GM12878 (cell line): ENCODE results near the gene TAAR9. TPM values are rescaled to one million over a fixed set of nuclear protein-coding genes. Genes with fewer than 3 reads are reported as not detected.

Source experiments
- ASH2L ChIP-seq: fragments of 300-600, 200-600 bp; sonication (generic); IDR thresholded peaks from 2 replicates; pipeline ENCODE4 v1.6.1; 2017; ENCODE audit warnings: low read depth, mild to moderate bottlenecking, borderline replicate concordance
- BACH1 ChIP-seq: fragments of 450-650 bp; IDR thresholded peaks from 2 replicates; pipeline ENCODE4 v1.6.1; 2017; ENCODE audit warnings: mild to moderate bottlenecking, borderline replicate concordance
- BHLHE40 ChIP-seq, 2 experiments: fragments of 450-650 bp in 1 of 2; IDR thresholded peaks; 2 replicates each; pipeline ENCODE4 v1.6.1; 2011 to 2017; ENCODE audit warnings: low read depth in 2 of 2, borderline replicate concordance in 1 of 2, improper control_type of control experiment in 1 of 2, low read length in 1 of 2, mild to moderate bottlenecking in 1 of 2
- CBFB ChIP-seq: IDR thresholded peaks from 2 replicates; pipeline ENCODE4 v1.6.1; 2016; ENCODE audit warnings: antibody characterized with exemption, low read depth
- CEBPB ChIP-seq, 2 experiments: fragments of 150-350 bp in 1 of 2; IDR thresholded peaks; 2 replicates each; pipeline ENCODE4 v1.6.1; 2012 to 2014; ENCODE audit warnings: low read depth in 2 of 2, low read length in 2 of 2, borderline replicate concordance in 1 of 2, inconsistent platforms in 1 of 2
- DPF2 ChIP-seq: fragments of 450-650 bp; IDR thresholded peaks from 2 replicates; pipeline ENCODE4 v1.6.1; 2017; ENCODE audit warnings: mild to moderate bottlenecking
- FOS ChIP-seq: IDR thresholded peaks from 3 replicates; pipeline ENCODE4 v1.6.1; 2011; ENCODE audit warnings: borderline replicate concordance; ENCODE audit not compliant: insufficient read length; ENCODE audit errors: extremely low read depth
- IKZF2 ChIP-seq, 2 experiments: fragments of 450-650 bp; IDR thresholded peaks; 2 replicates each; pipeline ENCODE4 v1.6.1; 2017; ENCODE audit warnings: mild to moderate bottlenecking in 2 of 2, moderate library complexity in 2 of 2
- LARP7 ChIP-seq: fragments of 450-650 bp; IDR thresholded peaks from 2 replicates; pipeline ENCODE4 v1.6.1; 2017; ENCODE audit warnings: mild to moderate bottlenecking
- NBN ChIP-seq: fragments of 450-650 bp; IDR thresholded peaks from 2 replicates; pipeline ENCODE4 v1.6.1; 2016
- NR2F1 ChIP-seq: fragments of 450-650 bp; conservative IDR thresholded peaks from 2 replicates; pipeline ENCODE4 v1.6.1; 2017; ENCODE audit warnings: mild to moderate bottlenecking
- POLR2AphosphoS5 ChIP-seq: IDR thresholded peaks from 2 replicates; pipeline ENCODE4 v1.6.1; 2011; ENCODE audit warnings: mild to moderate bottlenecking, low read length, inconsistent platforms
- STAT3 ChIP-seq: IDR thresholded peaks from 2 replicates; pipeline ENCODE4 v1.6.1; 2011; ENCODE audit warnings: low read depth, low read length, improper control_type of control experiment
- TCF12 ChIP-seq: IDR thresholded peaks from 2 replicates; pipeline ENCODE4 v1.6.1; 2011; ENCODE audit warnings: low read depth, mild to moderate bottlenecking, low read length
- TCF7 ChIP-seq: IDR thresholded peaks from 2 replicates; pipeline ENCODE4 v1.6.1; 2014; ENCODE audit warnings: antibody characterized with exemption, borderline replicate concordance
- YY1 ChIP-seq: IDR thresholded peaks from 2 replicates; pipeline ENCODE4 v1.6.1; 2011; ENCODE audit warnings: low read depth, mild to moderate bottlenecking, low read length
- ZNF24 ChIP-seq: fragments of 450-650 bp; IDR thresholded peaks from 2 replicates; pipeline ENCODE4 v1.6.1; 2017; ENCODE audit warnings: antibody characterized with exemption, mild to moderate bottlenecking
- polyA plus RNA-seq, 11 experiments: library from polyadenylated mRNA; depleted of rRNA in 4 of 11; unstranded in 6 of 11; stranded (reverse) in 5 of 11; fragments of >200 nt; fragmentation: Nextera tagmentation in 4 of 11; fragmentation: Illumina TruSeq in 1 of 11; extraction: Ambion mirVana in 4 of 11; extraction: Trizol in 1 of 11; gene quantifications; 1 replicate in 1 of 11; 2 replicates in 10 of 11; pipeline versions ENCODE4 v1.2.1 to v1.2.3, GENCODE V29; 2011 to 2016; ENCODE audit warnings: inconsistent platforms in 2 of 11, missing spikeins in 2 of 11, low read depth in 1 of 11
- total RNA-seq, 4 experiments: library from RNA; depleted of rRNA in 3 of 4; stranded (reverse); fragments of >200 nt in 3 of 4; fragmentation: Illumina TruSeq in 1 of 4; extraction: Trizol in 1 of 4; gene quantifications; 2 replicates each; pipeline versions ENCODE4 v1.2.1 to v1.2.3, GENCODE V29; 2013 to 2021
- TF ChIP-seq, protein P1 (sequence below): IDR thresholded peaks from 2 replicates; pipeline ENCODE4 v1.6.1; 2011; ENCODE audit warnings: low read depth, low read length, improper control_type of control experiment, borderline replicate concordance
- TF ChIP-seq, protein P2 (sequence below): fragments of 450-650 bp; IDR thresholded peaks from 2 replicates; pipeline ENCODE4 v1.6.1; 2017; ENCODE audit warnings: mild to moderate bottlenecking
- TF ChIP-seq, protein P3 (sequence below): IDR thresholded peaks from 2 replicates; pipeline ENCODE4 v1.6.1; 2011; ENCODE audit warnings: mild to moderate bottlenecking, low read depth, low read length, moderate library complexity; ENCODE audit not compliant: insufficient replicate concordance
- TF ChIP-seq, protein P4 (sequence below): fragments of 450-650 bp; IDR thresholded peaks from 2 replicates; pipeline ENCODE4 v1.6.1; 2018; ENCODE audit warnings: mild to moderate bottlenecking, low read depth, moderate library complexity; ENCODE audit not compliant: partially characterized antibody

The TAAR9 gene
- total and polyA plus RNA-seq, 10 of the 15 experiments (the other 5 are each of a cell fraction or from before 2014, with no cell fraction given), result not detected

GRCh38 chr6:132512638-132513632 is 25.1 kb upstream of the TAAR9 start, which contains the start of gene STX7 (continued):
- TF ChIP-seq NR2F1 (peak; percentile 89), NBN (0 out of 2 replicates have a peak, but pooled peaks have one; percentile 20), POLR2AphosphoS5 (peak; percentile 73), BHLHE40 (IDR thresholded peaks at IDR 0.05; ENCODE audit: borderline replicate concordance in 1 of 2, low read depth in 2 of 2, low read length in 1 of 2) (peak in 1 of 2 experiments; percentile 77; a peak in 3 of 4 replicates), FOS (no peak), TCF7 (no peak), ZNF24 (0 out of 2 replicates have a peak, but pooled peaks have one; percentile 30), TCF12 (no peak), ASH2L (no peak), BACH1 (peak; percentile 82; the same call in 1 of the 2 replicates), LARP7 (peak; percentile 98), STAT3 (no peak), YY1 (no peak), CBFB (no peak), IKZF2 (IDR thresholded peaks at IDR 0.05) (no peak), CEBPB (IDR thresholded peaks at IDR 0.05; ENCODE audit: borderline replicate concordance in 1 of 2, low read depth in 2 of 2, low read length in 2 of 2) (no peak), DPF2 (peak; percentile 97; the same call in 1 of the 2 replicates)
- TF ChIP-seq, protein P1, sequence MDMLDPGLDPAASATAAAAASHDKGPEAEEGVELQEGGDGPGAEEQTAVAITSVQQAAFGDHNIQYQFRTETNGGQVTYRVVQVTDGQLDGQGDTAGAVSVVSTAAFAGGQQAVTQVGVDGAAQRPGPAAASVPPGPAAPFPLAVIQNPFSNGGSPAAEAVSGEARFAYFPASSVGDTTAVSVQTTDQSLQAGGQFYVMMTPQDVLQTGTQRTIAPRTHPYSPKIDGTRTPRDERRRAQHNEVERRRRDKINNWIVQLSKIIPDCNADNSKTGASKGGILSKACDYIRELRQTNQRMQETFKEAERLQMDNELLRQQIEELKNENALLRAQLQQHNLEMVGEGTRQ, result no peak
- TF ChIP-seq, protein P2, sequence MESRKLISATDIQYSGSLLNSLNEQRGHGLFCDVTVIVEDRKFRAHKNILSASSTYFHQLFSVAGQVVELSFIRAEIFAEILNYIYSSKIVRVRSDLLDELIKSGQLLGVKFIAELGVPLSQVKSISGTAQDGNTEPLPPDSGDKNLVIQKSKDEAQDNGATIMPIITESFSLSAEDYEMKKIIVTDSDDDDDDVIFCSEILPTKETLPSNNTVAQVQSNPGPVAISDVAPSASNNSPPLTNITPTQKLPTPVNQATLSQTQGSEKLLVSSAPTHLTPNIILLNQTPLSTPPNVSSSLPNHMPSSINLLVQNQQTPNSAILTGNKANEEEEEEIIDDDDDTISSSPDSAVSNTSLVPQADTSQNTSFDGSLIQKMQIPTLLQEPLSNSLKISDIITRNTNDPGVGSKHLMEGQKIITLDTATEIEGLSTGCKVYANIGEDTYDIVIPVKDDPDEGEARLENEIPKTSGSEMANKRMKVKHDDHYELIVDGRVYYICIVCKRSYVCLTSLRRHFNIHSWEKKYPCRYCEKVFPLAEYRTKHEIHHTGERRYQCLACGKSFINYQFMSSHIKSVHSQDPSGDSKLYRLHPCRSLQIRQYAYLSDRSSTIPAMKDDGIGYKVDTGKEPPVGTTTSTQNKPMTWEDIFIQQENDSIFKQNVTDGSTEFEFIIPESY, result no peak
- TF ChIP-seq, protein P3, sequence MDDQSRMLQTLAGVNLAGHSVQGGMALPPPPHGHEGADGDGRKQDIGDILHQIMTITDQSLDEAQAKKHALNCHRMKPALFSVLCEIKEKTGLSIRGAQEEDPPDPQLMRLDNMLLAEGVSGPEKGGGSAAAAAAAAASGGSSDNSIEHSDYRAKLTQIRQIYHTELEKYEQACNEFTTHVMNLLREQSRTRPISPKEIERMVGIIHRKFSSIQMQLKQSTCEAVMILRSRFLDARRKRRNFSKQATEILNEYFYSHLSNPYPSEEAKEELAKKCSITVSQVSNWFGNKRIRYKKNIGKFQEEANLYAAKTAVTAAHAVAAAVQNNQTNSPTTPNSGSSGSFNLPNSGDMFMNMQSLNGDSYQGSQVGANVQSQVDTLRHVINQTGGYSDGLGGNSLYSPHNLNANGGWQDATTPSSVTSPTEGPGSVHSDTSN, result peak; percentile 96
- TF ChIP-seq, protein P4, sequence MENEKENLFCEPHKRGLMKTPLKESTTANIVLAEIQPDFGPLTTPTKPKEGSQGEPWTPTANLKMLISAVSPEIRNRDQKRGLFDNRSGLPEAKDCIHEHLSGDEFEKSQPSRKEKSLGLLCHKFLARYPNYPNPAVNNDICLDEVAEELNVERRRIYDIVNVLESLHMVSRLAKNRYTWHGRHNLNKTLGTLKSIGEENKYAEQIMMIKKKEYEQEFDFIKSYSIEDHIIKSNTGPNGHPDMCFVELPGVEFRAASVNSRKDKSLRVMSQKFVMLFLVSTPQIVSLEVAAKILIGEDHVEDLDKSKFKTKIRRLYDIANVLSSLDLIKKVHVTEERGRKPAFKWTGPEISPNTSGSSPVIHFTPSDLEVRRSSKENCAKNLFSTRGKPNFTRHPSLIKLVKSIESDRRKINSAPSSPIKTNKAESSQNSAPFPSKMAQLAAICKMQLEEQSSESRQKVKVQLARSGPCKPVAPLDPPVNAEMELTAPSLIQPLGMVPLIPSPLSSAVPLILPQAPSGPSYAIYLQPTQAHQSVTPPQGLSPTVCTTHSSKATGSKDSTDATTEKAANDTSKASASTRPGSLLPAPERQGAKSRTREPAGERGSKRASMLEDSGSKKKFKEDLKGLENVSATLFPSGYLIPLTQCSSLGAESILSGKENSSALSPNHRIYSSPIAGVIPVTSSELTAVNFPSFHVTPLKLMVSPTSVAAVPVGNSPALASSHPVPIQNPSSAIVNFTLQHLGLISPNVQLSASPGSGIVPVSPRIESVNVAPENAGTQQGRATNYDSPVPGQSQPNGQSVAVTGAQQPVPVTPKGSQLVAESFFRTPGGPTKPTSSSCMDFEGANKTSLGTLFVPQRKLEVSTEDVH, result no peak
